ENCODE results near the gene TMEM132A. TPM values are rescaled to one million over a fixed set of nuclear protein-coding genes. Genes with fewer than 3 reads are reported as not detected.

Gene TMEM132A
- total and polyA plus RNA-seq, 4 donors, result 0.60 to 1.6 (median 1.1) TPM

DNA sequence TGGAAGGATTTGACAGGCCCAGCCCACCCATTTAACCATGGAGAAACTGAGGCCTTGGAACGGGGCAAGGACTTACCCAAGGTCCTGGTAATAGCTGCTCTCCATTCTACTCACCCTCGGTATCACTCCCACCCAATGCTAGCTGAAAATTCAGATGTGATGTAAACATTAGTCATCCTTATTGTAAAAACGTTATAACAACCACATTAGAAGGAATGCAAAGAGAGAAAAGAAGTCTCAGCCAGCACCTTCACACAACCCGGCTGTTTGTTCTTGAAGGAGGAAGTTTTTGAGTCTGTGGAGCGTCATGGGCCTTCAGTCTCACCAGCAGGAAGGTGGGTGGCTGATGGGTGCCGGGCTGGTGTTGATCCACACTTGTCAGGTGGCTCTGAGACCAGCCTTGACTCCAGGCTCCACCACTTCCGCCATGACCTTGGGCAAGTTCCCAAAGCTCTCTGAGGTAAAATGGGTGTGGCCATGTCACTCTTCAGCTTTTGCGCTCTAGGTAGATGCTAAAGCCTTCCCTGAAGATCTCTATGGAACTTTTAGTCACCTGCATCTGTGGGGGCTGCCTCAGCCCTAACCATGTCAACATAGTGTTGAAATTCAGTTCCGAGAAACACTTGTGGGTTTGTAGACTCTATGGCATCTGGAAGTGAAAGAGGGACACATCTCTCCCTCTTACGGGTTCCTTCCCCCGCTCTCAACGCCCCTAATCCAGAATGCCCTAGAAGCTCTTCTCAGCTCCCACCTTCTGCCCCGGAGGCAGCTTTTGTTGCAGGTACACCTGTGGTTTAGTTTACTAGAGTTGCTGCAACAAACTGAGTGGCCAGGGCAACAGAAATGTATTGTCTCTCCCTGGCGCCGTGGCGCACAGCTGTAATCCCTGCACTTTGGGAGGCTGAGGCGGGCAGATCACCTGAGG, 62.0 kb downstream of the TMEM132A start:
- TF ChIP-seq GABPA (IDR thresholded peaks at IDR 0.05 in 1 of 2, conservative IDR thresholded peaks at IDR 0.05 in 1 of 2) (no peak), EGR1 (IDR thresholded peaks at IDR 0.05; ENCODE audit: low read depth in 2 of 2) (no peak), TAF1 (conservative IDR thresholded peaks at IDR 0.05) (no peak), YY1 (IDR thresholded peaks at IDR 0.05) (no peak), FOXA1 (IDR thresholded peaks at IDR 0.05) (no peak)
- TF ChIP-seq, protein P1, sequence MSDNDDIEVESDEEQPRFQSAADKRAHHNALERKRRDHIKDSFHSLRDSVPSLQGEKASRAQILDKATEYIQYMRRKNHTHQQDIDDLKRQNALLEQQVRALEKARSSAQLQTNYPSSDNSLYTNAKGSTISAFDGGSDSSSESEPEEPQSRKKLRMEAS (IDR thresholded peaks at IDR 0.05), result no peak
- TF ChIP-seq, protein P2, sequence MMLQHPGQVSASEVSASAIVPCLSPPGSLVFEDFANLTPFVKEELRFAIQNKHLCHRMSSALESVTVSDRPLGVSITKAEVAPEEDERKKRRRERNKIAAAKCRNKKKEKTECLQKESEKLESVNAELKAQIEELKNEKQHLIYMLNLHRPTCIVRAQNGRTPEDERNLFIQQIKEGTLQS (IDR thresholded peaks at IDR 0.05), result no peak
- TF ChIP-seq, protein P3, sequence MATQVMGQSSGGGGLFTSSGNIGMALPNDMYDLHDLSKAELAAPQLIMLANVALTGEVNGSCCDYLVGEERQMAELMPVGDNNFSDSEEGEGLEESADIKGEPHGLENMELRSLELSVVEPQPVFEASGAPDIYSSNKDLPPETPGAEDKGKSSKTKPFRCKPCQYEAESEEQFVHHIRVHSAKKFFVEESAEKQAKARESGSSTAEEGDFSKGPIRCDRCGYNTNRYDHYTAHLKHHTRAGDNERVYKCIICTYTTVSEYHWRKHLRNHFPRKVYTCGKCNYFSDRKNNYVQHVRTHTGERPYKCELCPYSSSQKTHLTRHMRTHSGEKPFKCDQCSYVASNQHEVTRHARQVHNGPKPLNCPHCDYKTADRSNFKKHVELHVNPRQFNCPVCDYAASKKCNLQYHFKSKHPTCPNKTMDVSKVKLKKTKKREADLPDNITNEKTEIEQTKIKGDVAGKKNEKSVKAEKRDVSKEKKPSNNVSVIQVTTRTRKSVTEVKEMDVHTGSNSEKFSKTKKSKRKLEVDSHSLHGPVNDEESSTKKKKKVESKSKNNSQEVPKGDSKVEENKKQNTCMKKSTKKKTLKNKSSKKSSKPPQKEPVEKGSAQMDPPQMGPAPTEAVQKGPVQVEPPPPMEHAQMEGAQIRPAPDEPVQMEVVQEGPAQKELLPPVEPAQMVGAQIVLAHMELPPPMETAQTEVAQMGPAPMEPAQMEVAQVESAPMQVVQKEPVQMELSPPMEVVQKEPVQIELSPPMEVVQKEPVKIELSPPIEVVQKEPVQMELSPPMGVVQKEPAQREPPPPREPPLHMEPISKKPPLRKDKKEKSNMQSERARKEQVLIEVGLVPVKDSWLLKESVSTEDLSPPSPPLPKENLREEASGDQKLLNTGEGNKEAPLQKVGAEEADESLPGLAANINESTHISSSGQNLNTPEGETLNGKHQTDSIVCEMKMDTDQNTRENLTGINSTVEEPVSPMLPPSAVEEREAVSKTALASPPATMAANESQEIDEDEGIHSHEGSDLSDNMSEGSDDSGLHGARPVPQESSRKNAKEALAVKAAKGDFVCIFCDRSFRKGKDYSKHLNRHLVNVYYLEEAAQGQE (IDR thresholded peaks at IDR 0.05), result no peak
- no peaks in the 10 kb centered on the region for H3K4me1 ChIP-seq (ENCODE audit: control insufficient read depth in 4 of 4, insufficient read depth in 4 of 4, low read length in 3 of 4)
- no peak overlapping the region for H3K4me3 ChIP-seq (ENCODE audit: low read depth in 1 of 3, low read length in 3 of 3)
- no peak for DNase-seq (ENCODE audit: low spot score)
- no peaks in the 10 kb centered on the region for H3K36me3 ChIP-seq (ENCODE audit: control insufficient read depth in 4 of 4, insufficient read depth in 3 of 4, low read depth in 1 of 4, low read length in 3 of 4)
- H3K9me3 ChIP-seq (ENCODE audit: control insufficient read depth in 4 of 4, low read length in 3 of 4), result no peaks in the 10 kb centered on the region
- H3K9ac ChIP-seq (ENCODE audit: low read depth in 1 of 2, low read length in 2 of 2), result no peak overlapping the region
- 73% methylated on average over 17 of the region's 17 CpGs for WGBS
- H3K27me3 ChIP-seq (ENCODE audit: control insufficient read depth in 4 of 4, insufficient read depth in 4 of 4, low read length in 3 of 4), result peaks cover 0 to 2% (median 0%) of the 10 kb centered on the region in 4 donors
- no peak overlapping the region for H3K27ac ChIP-seq (ENCODE audit: low read depth in 1 of 2, low read length in 2 of 2)

Small RNA genes within 50 kb of the gene (small RNA-seq; reads per million reads assigned to genes)
- not detected for gene RNU6-933P

Other genes with a start within 250 kb of the TMEM132A start
- not detected for gene MS4A8, start 224.8 kb upstream of the TMEM132A start, total RNA-seq
- under 1 TPM in 1 of 2 donors, not detected in 1; 0.08 TPM for gene MS4A8, start 224.8 kb upstream of the TMEM132A start, polyA plus RNA-seq
- gene MS4A18, start 199.7 kb upstream of the TMEM132A start, total RNA-seq, result not detected
- gene MS4A18, start 199.7 kb upstream of the TMEM132A start, polyA plus RNA-seq, result not detected
- gene MS4A15, start 167.6 kb upstream of the TMEM132A start, total RNA-seq, result not detected
- gene MS4A15, start 167.6 kb upstream of the TMEM132A start, polyA plus RNA-seq, result not detected
- not detected for gene MS4A10, start 139.1 kb upstream of the TMEM132A start, total RNA-seq
- gene MS4A10, start 139.1 kb upstream of the TMEM132A start, polyA plus RNA-seq, result not detected
- gene CCDC86, start 82.3 kb upstream of the TMEM132A start, total RNA-seq, result 1 to 10 TPM; 5.0 to 5.2 TPM
- 1 to 10 TPM; 6.2 to 9.4 TPM for gene CCDC86, start 82.3 kb upstream of the TMEM132A start, polyA plus RNA-seq
- gene PTGDR2, start 68.5 kb upstream of the TMEM132A start, total RNA-seq, result 1 to 10 TPM in 1 of 2 donors, under 1 TPM in 1; 0.08 to 7.1 TPM
- gene PTGDR2, start 68.5 kb upstream of the TMEM132A start, polyA plus RNA-seq, result under 1 TPM; 0.09 to 0.54 TPM
- gene ZP1, start 56.9 kb upstream of the TMEM132A start, total RNA-seq, result not detected
- not detected for gene ZP1, start 56.9 kb upstream of the TMEM132A start, polyA plus RNA-seq
- gene PRPF19, start 17.9 kb upstream of the TMEM132A start, total RNA-seq, result 10 to 100 TPM; 36.2 to 44.6 TPM
- gene PRPF19, start 17.9 kb upstream of the TMEM132A start, polyA plus RNA-seq, result 10 to 100 TPM; 25.4 to 57.1 TPM
- gene TMEM109, start 10.3 kb upstream of the TMEM132A start, total RNA-seq, result 10 to 100 TPM; 20.6 to 21.2 TPM
- 10 to 100 TPM; 40.0 to 40.3 TPM for gene TMEM109, start 10.3 kb upstream of the TMEM132A start, polyA plus RNA-seq
- 10 to 100 TPM in 1 of 2 donors, 1 to 10 TPM in 1; 9.0 to 20.9 TPM for gene SLC15A3, start 27.7 kb downstream of the TMEM132A start, total RNA-seq
- gene SLC15A3, start 27.7 kb downstream of the TMEM132A start, polyA plus RNA-seq, result 10 to 100 TPM; 13.1 to 19.6 TPM
- under 1 TPM; 0.42 to 0.59 TPM for gene CD6, start 47.2 kb downstream of the TMEM132A start, total RNA-seq
- under 1 TPM; 0.31 to 0.48 TPM for gene CD6, start 47.2 kb downstream of the TMEM132A start, polyA plus RNA-seq
- under 1 TPM; 0.09 to 0.25 TPM for gene CD5, start 178.0 kb downstream of the TMEM132A start, total RNA-seq
- under 1 TPM; 0.21 to 0.23 TPM for gene CD5, start 178.0 kb downstream of the TMEM132A start, polyA plus RNA-seq
- 1 to 10 TPM; 5.4 to 6.1 TPM for gene VPS37C, start 237.0 kb downstream of the TMEM132A start, total RNA-seq
- gene VPS37C, start 237.0 kb downstream of the TMEM132A start, polyA plus RNA-seq, result 1 to 10 TPM; 2.6 to 4.8 TPM